Hepatic stellate cell (primary cell): ENCODE measurements around the gene FPGS.
A peak's percentile ranks its signal among the peaks of the same experiment; 100 is the strongest.
"Not testable (repeated sequence)": the region's sequence is repeated elsewhere in the genome, so short reads cannot be mapped to it uniquely, and the experiment has no call there.

Experiments used
- DNase-seq: peaks from one replicate; pipeline ENCODE4 v3.0.0; 2011; ENCODE audit warnings: low spot score

Gene FPGS

GRCh38 chr9:127802576-127803443 is at the start of gene FPGS:
Gene FPGS, plus strand, starts transcription at chr9:127802882. Its CDS starts 43 bp downstream, at chr9:127802925.
- peak; percentile 97 for DNase-seq

GRCh38 chr9:127753148-127753547 is 49.5 kb upstream of the FPGS start:
- DNase-seq = no peak

- DNase-seq = no peak
Observed at GRCh38 chr9:127753622-127754021, 49.1 kb upstream of the FPGS start.

- no peak for DNase-seq
Observed at GRCh38 chr9:127754099-127755060, 48.3 kb upstream of the FPGS start.

GRCh38 chr9:127755061-127756060 is 47.3 kb upstream of the FPGS start:
- no peak for DNase-seq

GRCh38 chr9:127756233-127756632 is 46.4 kb upstream of the FPGS start:
- DNase-seq = no peak

GRCh38 chr9:127756776-127757175 is 45.9 kb upstream of the FPGS start:
- not testable (repeated sequence) for DNase-seq

- DNase-seq = no peak
Observed at GRCh38 chr9:127758843-127759242, 43.8 kb upstream of the FPGS start.

GRCh38 chr9:127761061-127761460 is 41.6 kb upstream of the FPGS start:
- DNase-seq = no peak

- DNase-seq = no peak
Observed at GRCh38 chr9:127761491-127761956, 41.2 kb upstream of the FPGS start.

GRCh38 chr9:127762111-127762676 is 40.5 kb upstream of the FPGS start:
- DNase-seq = no peak

GRCh38 chr9:127763918-127764384 is 38.7 kb upstream of the FPGS start:
- DNase-seq = peak; percentile 44

GRCh38 chr9:127765418-127765817 is 37.3 kb upstream of the FPGS start:
- DNase-seq = no peak

- no peak for DNase-seq
Observed at GRCh38 chr9:127767410-127767809, 35.3 kb upstream of the FPGS start.

- DNase-seq = peak; percentile 50
Observed at GRCh38 chr9:127767909-127768331, 34.8 kb upstream of the FPGS start.

- no peak for DNase-seq
Observed at GRCh38 chr9:127768698-127769097, 34.0 kb upstream of the FPGS start.

- DNase-seq = no peak
Observed at GRCh38 chr9:127769101-127769500, 33.6 kb upstream of the FPGS start.

GRCh38 chr9:127769929-127770582 is 32.6 kb upstream of the FPGS start:
- no peak for DNase-seq

GRCh38 chr9:127770583-127770904 is 32.1 kb upstream of the FPGS start:
- no peak for DNase-seq

GRCh38 chr9:127770905-127771569 is 31.6 kb upstream of the FPGS start:
- peak; percentile 95 for DNase-seq
